HG02970 (cell line): ENCODE data around the gene TMEM154.

Source experiments
- ATAC-seq: cut with Tn5 transposase; IDR thresholded peaks from one replicate; pipeline ENCODE4 v1.9.1; 2021; ENCODE audit warnings: mild to moderate bottlenecking, moderate library complexity, moderate number of reproducible peaks; ENCODE audit not compliant: unreplicated experiment, low FRiP score

The TMEM154 gene, protein sequence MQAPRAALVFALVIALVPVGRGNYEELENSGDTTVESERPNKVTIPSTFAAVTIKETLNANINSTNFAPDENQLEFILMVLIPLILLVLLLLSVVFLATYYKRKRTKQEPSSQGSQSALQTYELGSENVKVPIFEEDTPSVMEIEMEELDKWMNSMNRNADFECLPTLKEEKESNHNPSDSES

DNA sequence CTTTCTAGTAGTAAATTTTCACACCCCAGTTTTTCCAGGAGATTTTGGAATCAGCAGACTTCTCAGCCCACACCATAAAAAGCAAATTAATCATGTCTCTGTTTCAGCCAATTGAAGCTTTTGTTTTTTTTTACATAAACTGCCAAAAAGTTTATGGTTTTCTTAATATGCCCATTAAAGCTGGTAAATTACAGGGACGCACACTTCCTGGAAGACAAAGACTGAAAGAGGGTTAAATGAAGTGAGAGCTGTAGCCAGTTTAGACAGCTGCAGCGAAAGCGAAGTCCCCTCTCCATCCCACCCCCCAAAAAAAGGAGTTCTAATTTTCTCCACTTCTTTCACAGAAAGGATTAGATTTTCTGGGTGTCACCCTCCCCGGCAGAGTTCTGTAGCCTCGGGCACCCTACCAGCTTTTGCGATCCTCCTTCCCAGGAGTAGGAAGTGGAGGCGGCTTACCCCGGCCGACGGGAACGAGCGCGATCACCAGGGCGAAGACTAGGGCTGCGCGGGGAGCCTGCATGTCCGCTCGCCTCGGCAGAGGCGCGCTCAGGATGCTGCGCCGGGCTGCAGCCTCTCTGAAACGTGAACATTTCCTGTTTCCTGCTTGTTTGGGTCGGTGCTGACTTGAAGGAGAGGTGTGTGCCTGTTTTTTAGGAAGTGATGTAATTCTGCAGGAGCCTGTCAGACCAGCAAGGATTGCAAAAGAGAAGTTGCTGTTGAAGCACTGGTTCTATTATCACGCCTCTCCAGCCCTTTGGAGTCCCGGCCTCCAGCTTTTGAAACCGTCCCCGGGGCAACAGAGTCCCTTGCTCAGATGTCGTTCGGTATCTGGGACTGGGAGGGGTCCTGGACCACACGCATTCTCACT lies at the start of gene TMEM154:
TMEM154 (minus strand) TSS at position 584 of the 868 bp plus-strand sequence; CDS start at position 520, 64 bp downstream.
- ATAC-seq: no peak

DNA sequence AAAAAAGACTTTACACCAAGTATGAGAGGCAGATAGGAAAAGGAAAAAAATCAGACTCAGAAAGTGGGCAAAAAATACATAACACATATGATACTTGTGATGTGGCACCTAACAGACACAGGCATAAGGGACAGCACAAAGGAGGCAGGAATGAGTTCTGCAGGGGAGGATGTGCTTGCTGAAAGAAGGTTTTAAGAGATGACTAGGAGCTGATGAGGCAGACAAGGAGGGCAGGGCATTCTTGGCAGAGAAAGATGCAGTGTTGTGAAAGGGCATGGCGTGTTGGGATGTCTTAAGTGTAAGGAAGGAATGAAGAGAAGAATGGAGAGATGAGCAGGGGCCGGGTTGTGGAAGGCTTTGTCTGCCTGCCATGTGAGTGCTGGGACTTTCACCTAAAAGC lies 49.7 kb upstream of the TMEM154 start:
- no peak for ATAC-seq

DNA sequence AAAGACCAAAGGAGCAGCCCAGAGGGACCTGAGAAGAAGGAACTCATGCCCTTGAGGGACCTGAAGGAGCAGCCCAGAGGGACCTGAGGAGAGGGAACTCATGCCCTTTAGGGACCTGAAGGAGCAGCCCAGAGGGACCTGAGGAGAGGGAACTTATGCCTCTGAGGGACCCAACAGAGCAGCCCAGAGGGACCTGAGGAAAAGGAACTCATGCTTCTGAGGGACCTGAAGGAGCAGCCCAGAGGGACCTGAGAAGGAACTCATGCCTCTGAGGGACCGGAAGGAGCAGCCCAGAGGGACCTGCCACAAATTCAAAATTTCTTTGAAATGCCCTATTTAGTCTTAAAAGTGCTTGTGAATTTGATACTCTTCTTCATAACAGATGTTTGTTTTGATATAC lies 48.5 kb upstream of the TMEM154 start:
- no peak for ATAC-seq

DNA sequence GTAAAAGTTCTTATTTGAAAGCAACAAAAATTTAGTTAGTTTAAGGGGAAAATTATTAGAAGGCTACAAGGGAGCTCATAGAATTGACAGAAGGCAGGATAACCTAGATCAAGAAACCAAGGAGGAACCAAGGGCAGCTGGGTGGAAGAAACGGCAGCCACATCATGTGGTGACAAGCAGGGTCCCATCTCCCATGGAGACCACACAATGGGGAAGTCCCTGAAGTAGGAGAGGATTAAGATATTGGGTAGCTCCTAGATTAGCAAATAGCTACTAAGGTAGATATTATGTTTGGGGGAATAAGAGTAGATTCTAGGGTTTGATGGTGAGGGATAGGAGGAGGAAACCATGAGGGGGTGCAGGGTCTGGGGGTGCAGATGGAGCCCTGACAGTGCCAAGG lies 48.0 kb upstream of the TMEM154 start:
- ATAC-seq: no peak

DNA sequence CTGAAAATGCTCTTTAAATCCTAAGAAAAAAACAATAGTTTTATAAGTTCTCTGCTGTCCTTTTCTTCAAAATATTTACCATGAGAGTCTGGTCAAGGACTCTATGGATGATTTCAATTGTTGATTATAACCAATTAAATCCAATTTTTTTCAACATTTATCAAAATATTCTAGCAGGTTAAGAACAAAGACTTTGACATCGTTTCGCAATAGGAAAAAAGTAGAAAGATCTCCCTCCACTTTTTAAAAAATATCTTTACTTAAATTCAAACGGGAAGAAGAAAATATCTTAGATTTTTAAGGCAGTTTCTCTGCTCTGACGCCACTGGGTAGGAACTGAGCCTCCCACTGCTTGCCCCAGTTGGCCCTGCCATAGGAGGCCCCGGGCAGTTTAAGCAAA lies 44.7 kb upstream of the TMEM154 start:
- no peak for ATAC-seq

DNA sequence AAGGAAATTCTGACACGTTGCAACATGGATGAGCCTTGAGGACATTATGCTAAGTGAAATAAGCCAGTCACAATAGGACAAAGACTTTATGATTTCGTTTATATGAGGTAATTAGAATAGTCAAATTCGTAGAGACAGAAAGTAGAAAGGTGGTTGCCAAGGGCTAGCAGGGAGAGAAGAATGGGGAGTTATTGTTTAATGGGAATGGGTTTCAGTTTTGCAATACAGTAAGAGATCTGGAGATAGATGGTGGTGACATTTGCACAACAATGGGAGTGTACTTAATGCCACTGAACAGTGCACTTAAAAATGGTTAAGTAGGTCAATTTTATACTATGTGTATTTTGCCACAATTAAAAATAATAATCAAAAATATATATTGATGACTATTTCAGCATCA lies 43.4 kb upstream of the TMEM154 start:
- no peak for ATAC-seq

DNA sequence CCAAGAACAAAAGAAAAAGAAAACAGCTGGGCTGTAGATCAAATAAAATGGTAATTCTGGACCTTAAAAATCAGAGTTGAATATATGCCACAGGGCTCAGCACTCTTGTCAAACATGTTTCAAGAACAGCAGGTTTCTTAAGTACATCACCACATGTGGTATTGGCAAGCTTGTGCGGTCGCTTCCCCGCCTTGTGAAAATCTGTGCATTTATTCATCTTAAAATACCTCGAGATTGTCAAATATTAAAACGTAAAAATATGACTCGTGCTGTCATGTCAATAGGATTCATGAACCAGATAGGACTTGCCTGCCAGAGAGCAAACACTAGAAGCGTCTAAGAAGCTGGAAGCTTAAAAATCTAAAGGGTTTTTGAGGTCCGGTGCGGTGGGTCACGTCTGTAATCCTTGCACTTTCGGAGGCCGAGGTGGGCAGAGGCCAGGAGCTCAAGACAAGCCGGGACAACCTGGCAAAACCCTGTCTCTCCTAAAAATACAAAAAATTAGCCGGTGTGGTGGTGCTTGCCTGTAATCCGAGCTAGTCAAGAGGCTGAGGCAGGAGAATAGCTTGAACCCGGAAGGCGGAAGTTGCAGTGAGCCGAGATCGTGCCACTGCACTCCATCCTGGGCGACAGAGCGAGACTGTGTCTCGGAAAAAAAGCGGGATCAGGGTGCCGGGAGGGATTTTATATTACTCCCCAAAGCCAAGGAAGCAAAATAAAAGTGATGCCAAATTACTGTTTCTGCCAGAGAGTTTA lies 40.2 kb upstream of the TMEM154 start:
- ATAC-seq: no peak

DNA sequence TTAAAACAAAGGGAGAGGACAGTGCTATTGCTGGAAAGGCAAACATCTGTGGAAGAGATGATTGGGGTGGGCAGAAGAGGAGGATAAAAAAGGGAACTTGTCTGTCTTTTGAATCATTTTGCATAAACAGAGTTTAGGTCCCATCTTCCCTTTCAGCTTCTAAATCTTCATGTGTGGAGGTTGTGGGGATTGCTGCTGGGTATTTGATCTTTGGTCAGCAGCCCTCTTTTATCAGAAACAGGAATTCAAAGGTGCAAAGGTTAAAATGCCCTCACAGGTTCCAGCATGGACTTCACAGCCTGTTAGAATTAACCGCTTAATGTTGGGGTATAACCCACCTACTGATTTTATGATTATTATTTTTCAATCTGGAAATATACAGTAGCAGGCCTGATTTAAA lies 39.5 kb upstream of the TMEM154 start:
- ATAC-seq: no peak

DNA sequence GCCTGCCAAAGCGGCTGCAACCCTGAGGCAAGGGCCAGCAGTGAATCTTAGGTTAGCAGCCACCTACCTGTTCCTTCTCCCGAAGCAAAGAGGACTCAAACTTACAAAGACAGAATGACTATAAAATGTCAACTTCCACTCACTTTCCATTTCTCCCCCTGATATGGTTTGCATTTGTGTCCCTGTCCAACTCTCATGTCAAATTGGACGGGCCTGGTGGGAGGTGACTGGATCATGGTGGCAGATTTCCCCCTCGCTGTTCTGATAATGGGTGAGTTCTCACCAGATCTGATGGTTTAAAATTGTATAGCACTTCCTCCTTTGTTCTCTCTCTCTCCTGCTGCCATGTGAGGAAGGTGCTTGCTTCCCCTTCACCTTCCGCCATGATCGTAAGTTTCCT lies 35.3 kb upstream of the TMEM154 start:
- ATAC-seq: no peak

DNA sequence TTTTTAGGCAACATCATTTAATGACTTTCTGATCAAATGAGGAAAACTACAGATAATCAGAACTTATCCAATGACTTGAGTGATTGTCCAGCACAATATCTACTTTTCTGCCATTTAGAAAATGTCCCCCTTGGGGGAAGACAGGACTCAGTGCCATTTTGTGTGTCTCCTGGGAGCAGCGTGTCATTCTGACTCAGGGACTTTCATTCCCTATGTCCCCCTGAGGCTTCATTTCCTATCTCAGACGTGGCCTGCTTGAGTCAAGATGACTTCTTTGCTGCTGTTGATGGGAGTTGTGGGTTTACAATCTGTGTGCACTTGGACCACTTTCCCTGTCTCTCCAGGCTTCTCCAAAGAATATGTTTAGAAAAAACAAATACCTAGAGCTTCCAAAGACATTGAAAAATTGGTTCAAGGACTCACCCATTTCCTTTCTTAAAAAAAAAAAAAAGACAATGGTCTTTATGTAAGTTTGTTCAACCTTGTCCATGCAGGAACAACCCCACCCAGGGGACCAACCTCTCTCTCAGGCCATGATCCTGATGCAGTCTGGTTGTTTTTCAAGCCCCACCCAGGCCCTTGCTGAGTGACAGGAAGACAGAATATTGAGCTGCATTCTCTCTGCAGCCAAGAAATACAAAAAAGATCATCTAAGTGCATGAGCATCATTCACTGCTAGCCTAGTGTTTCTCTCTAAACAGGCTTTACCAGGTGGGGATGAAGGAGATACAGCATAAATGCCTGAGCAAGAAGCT lies 34.3 kb upstream of the TMEM154 start:
- no peak for ATAC-seq

DNA sequence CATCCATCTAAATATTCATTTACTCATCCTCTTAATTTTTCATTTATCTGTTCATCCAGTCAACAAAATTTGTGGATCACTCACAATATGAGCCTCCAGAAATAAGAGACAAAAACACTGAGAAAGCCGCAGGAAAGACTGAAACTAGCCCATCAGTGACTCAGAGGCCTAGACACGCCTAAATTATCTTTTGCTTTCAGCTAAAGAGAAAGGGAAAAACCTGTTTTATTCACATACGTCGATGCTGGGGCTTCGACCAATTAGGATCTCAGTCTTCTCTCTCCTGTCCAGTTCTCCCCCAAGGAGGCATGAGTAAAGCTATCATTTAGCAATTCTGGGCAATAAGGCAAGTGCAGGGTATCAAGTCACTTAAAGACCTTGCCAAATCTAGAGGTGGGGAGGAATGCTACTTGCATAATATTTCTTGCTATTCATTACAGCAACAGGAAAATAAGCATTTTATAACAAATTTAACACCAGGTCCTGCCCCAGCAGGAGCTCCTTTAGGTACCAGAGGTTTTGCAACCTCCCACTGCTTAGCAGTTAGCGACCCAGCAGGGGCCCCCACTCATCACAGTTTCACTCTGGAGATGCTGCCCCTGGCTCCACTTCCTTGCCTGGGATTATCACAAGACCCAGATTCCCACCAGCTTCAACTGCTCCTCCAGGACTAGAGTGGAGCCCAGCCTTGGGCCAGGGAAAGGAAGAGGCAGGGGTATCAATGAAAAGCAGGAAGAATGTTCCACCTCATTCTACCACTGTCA lies 30.1 kb upstream of the TMEM154 start:
- no peak for ATAC-seq

DNA sequence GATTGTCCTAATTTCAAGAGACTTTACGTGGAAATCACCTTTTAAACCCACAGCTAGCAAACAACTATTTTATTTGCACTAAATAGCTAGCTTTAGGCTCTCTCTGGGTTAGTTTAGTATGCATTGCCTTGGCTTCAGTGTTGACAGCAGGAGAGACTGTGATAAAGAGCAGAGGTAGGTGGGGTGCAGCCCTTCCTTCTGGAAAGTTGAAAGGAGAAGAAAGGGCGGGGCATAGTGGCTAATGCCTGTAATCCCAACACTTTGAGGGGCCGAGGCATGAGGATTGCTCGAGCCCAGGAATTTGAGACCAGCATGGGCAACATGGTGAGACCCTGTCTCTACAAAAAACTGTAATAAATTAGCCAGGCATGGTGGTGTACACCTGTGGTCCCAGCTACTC lies 29.0 kb upstream of the TMEM154 start:
- no peak for ATAC-seq

DNA sequence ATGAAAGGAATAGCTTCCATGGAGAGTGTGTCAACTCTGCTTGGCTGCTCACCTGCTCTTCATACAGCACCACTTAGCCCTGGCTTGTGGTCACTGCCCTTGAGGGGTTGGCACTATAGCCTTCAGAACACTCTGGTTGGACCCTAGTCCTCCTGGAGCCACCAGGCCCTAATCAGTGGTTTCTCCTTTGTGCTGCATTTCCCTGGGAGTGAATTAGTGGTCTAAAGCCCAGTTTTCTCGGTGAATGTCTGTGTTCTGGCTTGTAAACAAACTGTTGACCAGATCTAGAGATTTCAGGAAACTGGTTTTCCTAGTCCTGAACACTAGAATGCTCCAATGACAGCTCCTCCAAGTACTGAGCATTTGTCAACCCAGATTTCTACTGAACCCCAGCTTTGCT lies 28.6 kb upstream of the TMEM154 start:
- ATAC-seq: no peak

DNA sequence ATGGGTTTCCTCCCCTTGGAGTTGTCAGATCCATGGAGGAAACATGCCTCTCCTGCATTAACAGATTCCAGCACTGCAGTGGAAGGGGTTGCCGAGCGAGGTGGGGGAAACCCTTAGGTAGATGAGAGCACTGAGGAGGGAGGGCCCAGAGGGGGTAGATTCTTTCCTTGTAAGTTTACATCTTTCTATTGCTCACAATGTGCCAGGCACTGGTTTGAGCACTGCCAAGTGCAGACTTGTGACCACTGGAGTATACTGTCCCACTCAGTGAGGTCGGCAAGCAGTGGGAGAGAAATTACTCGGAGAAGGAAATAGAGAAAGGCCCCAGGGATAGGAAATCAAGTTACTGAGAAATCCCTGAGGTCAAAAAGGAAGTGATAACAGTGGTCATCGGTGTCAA lies 27.8 kb upstream of the TMEM154 start:
- ATAC-seq: no peak

DNA sequence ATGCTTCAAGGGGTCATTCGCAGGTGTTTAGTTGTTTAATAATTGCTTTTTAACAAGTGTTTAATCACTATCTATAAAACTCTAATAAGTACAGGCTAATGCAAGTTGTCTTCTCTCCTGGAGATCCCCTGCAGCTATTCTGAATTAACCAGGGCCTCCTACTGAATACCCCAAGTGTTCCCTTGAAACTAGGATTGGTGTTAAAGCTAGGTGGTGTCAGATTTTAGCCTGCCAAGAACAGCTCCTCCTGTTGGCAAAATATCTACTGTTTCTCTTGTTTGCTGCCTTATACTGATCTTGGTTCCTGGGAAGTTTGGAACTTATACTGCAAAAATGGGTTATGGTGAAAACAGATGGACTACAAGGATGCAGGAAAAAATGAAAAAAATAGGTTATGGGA lies 26.1 kb upstream of the TMEM154 start:
- ATAC-seq: no peak

DNA sequence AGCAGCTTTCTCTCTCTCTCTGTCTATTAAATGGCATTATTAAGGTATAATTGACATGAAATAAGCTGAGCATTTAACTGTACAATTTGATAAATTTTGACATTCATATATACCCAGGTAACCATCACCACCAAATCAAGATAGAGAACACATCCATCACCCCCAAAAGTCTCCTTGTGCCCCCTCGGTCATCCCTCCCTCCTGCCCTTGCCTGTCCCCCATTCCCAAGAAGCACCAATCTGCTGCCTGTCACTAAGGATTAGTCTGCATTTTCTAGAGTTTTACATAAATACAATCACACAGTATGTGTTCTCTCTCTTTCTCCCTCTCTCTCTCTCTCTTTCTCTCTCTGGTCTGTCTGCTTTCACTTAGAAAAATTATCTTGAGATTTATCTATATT lies 25.0 kb upstream of the TMEM154 start:
- no peak for ATAC-seq

DNA sequence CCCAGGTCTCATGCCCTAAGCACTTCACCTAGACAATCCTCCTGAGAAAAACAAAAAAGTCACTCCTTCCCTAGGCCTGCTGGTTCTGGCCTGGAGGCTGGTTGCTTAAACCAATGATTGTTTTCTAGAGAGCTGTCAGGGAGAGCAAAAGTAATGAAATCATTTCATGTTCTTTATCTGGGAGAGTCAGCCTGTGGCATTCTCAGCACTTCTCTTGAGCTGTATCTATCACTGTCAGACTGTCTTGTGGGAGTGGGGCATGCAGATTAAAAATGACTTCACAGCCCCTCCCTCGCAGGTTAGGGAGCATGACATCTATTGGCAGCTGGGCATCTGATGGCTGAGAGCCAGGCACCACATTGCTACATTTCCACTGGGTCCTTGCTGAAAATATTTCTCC lies 20.4 kb upstream of the TMEM154 start:
- ATAC-seq: no peak

DNA sequence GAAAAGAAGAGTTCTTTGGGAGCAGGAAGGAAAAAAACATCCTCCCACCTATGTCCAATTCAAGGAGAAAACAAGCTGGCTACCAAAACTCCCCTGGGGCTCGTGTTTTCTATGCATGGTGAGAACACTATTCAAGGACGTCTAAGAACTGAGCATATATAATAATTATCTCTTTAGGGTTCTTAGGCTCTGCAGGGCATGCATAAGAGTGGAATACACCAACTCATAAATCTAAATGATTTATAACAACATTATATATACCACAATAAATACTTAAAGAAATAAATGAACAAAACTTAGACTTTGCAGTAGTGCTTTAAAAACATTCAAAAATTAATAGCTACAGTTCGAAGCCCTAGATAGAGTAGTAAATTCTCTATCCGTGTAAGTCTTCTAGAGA lies 19.5 kb upstream of the TMEM154 start:
- ATAC-seq: no peak

DNA sequence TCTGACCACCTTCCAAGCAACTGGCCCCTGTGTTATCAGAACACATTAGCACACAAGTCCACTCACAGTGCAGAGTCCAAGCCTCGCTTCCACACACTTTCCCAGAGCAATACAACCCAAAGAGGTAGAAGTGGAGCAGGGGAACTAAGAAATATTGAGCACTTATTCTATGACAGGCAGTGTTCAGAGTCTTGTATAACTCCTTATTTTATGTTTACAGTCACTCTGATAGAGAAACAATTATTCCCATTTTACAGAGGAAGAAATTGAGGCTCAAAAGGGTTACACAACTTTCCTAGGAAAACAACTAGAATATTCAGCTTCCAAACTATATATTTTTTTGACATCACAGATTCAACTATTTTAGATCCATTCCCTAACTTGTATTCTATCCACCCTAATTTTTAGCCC lies 18.3 kb upstream of the TMEM154 start:
- ATAC-seq: no peak
